NCI-H1092 (cell line): Measurements from ENCODE around the gene FBXL5.

Source experiments
- DNase-seq: peaks from one replicate; lab custom pipeline; 2025; lab: John Stamatoyannopoulos, UW

FBXL5 gene

GRCh38 chr4:15676039-15676438 lies 20.9 kb upstream of the FBXL5 start:
- DNase-seq: no peak

GRCh38 chr4:15675356-15675755 lies 20.2 kb upstream of the FBXL5 start:
- no peak for DNase-seq

DNA sequence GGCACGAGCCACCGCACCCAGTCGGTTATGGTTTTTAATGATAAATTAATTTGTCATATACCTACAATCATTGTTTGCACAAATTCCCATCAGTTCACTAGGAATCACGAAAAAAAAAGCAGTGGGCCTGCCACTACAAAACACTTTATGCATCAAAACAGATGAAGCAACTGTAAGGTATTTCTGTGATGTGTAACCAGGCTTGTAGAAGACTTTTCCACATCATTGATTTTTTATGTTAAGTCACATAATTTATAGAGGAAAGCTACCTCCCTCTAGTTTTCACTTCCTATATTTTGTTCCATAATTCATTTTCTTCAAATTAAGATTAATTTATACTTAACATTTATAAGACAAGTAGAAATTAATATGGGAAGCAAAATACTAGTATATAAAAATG lies 19.8 kb upstream of the FBXL5 start:
- DNase-seq: no peak

DNA sequence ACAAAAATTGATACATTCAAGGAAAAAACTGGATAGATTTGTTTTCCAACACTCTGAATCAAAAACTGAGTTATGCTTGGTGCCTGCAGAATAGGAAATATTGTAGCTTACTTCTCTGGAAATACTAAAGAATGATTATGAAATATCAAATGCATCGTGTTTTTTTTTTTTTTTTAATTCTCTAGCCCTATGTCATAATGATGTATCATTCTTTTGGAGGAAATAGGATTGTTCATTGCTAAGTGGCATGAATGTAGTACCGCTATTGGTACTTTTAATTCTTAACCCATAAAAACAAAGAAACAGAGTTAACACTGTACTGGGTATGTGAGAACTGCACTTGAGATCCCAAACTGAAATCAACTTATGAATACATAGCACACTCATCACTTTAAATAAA lies 18.9 kb upstream of the FBXL5 start:
- DNase-seq: no peak

DNA sequence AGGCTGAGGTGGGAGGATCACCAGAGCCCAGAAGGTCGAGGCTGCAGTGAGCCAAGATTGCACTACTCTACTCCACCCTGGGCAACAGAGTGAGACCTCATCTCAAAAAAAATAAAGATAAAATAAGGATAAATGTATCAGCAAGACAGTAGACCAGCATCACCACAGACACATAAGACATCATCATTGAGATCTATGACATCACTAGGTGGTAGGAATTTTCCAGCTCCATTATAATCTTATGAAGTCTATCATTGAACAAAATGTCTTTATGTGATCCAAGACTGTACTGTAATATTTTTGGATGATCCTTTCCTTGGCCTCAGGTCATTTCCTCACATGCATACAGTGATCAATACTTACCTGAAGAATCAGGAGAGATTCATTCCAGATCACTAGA lies 18.2 kb upstream of the FBXL5 start:
- DNase-seq: no peak

GRCh38 chr4:15672101-15672500 lies 16.9 kb upstream of the FBXL5 start:
- no peak for DNase-seq

DNA sequence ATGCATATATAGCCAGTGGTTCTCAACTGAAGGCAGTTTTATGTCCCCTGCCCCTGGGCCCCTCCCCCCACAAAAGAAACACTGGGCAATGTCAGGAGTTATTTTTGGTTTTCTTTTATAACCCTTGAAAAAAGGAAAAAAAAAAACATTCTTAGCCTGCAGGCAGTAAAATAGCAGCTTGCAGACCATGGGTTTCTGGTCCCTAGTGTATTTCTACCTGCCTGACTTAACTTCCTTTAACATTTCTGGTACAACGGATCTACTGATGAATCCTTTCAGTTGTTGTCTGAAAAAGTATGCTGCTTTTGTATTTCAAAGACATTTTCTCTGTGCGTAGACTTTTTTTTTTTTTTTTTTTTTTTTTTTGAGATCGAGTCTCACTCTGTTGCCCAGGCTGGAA lies 15.4 kb upstream of the FBXL5 start:
- DNase-seq: no peak

DNA sequence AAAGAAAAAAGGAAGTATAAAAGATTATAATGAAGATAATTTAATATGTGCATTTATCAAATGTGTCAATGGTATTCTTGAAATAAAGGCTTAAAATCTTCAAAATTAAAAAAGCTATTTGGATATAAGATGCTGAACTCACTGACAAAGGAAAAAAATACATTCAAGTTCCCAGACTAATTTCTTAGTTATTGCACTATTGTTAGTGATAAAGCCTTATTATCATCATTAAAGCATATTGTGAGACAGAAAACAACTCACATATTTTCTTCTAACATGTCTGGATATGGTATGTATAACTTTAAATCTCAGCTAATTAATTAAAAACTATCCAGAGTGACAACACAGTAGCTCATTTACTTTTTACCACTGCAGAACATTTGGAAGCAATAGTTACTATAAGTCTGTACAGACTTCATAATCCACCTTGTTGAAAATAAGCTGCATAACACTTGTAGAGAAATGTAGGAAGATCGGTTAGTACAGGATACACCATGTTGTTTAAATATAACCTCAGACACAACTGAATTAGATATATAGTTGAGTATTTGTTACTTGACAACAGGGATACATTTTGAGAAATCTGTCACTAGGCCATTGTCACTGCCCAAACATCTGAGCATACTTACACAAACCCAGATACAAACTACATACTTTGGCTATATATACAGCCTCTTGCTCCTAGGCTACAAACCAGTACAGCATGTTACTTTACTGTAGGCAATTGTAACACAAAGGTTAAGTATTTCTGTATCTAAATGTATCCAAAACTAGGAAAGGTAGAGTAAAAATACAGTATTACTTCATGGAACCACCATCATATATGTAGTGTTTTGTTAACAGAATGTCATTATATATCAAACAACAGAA lies 13.6 kb upstream of the FBXL5 start:
- DNase-seq: no peak

DNA sequence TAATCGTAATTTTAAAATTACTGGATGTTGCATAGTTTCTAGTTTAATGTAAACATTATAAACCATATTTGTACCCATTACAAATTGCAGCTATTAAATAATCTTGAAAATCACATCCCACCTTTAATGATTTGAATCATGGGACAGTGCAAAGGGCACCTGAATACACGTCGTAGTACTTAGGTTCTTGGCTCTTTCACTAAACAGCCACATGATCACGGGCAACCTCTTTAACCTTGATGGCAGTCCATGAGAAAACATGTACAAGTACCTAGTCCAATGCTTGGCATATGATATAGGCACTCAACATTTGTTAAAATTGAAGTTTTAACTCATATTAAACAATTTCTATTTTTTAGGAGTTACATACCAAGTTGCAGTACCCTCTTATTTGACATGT lies 11.8 kb upstream of the FBXL5 start:
- no peak for DNase-seq

DNA sequence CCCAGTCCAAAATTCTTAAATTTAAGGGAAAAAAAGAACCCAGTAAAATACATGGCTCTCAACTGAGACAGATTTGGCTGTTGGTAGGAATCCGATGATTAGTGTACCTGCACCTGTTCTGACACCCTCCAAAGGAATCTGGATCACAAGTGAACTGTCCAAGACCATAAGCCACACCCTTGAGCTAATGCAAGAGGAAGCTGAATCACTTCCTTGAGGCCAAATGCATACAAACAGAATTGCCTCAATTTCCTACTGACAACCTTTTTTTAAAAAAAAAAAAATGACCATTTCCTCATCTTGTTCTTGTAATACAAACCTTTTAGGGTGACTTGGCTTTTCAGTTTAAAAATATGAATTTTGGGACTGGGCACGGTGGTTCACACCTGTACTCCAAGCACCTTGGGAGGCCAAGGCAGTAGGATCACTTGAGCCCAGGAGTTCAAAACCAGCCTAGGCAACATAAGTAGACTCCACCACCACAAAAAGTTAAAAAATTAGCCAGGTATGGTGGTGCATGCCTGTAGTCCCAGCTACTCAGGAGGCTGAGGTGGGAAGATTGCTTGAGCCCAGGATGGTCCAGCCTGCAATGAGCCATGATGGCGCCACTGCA lies 10.7 kb upstream of the FBXL5 start:
- no peak for DNase-seq

- no peak for DNase-seq
Observed at GRCh38 chr4:15659768-15660570, 4.8 kb upstream of the FBXL5 start.

DNA sequence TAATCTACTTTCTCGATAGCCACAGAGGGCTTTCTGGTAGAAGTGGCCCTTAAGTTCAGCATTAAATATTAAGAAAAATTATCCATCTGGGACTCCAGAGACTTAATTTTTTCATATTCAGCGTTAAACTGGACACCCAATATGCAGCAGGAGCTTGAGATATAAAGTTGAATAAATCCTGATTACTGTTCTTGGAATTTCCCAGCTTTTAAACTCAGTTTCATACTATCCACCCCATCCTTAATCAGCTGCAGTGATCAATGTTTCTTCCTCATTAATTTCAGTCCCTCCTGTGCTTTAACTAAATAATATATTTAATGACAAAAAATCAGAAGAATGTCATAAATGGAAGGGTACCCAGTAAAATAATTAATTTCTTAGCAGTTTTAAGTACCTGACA lies 3.6 kb upstream of the FBXL5 start:
- DNase-seq: no peak

GRCh38 chr4:15658136-15658770 lies 3.1 kb upstream of the FBXL5 start:
- no peak for DNase-seq

DNA sequence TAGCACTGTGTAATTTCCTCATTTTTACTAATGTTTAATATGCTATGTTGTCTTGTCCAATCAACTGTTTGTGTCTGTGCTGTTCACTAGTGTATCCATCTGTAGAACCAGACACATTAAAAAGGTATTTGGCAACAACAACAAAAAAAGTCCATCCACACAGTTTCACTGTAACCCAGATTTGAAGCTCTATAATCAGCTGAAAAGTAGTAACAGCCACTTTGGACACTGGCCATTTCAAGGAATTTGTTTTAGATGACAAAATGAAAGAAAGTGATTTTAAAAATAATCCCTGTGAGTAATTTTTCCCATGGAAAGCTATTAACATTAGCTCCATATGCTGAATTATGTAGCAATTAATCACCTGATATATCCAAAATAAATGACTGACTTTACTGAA lies 2.2 kb upstream of the FBXL5 start:
- no peak for DNase-seq

- no peak for DNase-seq
Observed at GRCh38 chr4:15656038-15656470, 897 bp upstream of the FBXL5 start.

DNA sequence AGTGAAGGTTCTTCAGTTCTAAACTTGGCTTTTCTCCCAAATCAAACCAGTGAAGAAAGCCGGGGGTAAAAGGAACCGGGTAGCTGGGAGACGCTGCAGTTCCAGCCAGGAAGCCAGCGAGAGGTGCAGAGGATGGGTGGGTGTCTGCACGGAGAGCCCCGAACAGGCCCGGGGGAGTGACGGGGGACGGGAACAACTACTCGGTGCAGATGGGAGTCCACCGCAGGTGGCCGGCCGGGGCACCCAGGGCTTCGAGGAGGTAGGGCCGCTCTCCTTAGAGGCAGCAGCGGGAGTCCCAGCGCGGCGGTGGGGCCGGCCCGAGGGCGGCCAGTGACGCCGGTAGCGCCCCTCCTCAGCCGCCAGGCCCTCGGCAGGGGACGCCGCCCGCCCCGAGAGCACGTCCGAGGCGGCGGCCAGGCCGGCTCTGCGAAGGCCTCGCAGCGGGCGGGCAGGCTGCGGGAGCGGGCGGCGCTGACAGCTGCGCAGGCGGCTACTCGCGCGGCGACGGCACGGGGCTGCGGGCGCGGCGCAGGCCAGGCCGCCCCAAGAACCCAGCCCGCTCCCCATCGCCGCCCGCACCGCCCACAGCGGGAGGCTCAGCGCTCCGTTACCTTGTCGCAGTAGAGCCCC lies 449 bp downstream of the FBXL5 start:
- peak; percentile 54 for DNase-seq

GRCh38 chr4:15653864-15654592 lies 1.1 kb downstream of the FBXL5 start:
- no peak for DNase-seq

DNA sequence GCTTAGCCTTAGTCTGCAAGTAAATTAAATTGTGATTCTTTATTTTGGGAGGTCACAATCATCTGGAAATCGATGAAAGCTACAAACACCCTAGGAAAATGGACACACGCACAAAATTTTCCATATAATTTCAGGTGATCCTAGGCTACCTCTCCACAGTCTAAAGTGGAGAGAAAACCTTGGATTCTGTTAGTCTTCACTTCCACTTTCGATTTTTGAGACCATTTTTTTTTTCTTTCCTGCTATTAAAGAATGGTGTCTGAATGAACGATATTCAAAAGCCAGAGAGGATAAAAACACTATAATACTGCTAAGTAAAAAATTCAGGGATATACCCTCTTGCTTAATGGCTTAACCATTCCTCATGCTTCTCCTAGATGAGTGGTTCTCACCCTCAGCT lies 1.7 kb downstream of the FBXL5 start:
- DNase-seq: no peak

DNA sequence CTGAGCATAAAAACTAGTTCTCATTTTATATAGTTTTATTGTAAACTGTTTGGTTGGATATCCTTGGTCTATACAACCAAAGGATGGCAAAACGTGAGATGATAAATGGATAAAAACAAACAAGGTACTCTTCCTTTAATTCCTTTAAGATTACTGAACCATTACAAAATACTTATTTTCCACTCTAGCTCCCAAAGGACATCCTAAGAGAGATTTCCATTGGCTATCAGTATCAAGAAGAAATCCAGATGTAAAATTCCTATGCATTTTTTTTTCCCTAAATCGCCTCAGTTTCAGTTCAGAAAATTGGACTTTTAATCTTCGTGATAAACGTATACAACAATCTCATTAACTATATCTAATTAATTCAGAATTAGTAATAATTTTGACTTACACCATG lies 2.3 kb downstream of the FBXL5 start:
- DNase-seq: no peak

- DNase-seq: no peak
Observed at GRCh38 chr4:15652191-15652590, 3.0 kb downstream of the FBXL5 start.

GRCh38 chr4:15651676-15652075 lies 3.5 kb downstream of the FBXL5 start:
- no peak for DNase-seq
